Endothelial cell of umbilical vein (primary cell): ENCODE measurements around the gene GGT6. TPM values are rescaled to one million over a fixed set of nuclear protein-coding genes. Genes with fewer than 3 reads are reported as not detected.

Experiments
- BruUV-seq: library from RNA; stranded (reverse); fragments of 400-500 nt; replicated peaks from 2 replicates; lab custom pipeline; 2021; lab: Mats Ljungman, UMichigan
- CTCF ChIA-PET: fragments of 300-600, 350-600 bp; sonication (Branson Sonifier 250); formaldehyde crosslinking; loops from one replicate; lab custom pipeline; 2021; ENCODE audit warnings: antibody characterized with exemption, inconsistent platforms; lab: Charles Lee
- POLR2A ChIA-PET: fragments of 300-600, 350-600 bp; sonication (Branson Sonifier 250); formaldehyde crosslinking; loops from one replicate; lab custom pipeline; 2021; ENCODE audit warnings: antibody characterized with exemption, inconsistent platforms; lab: Charles Lee
- DNase-seq: peaks from one replicate; pipeline ENCODE4 v3.0.0-alpha.2; 2011; ENCODE audit warnings: low read depth, low spot score
- FAIRE-seq: peaks from 2 replicates; lab custom pipeline; 2011; peaks lifted over from hg19 to GRCh38; lab: Jason Lieb, UNC
- H2AFZ ChIP-seq: 2 replicates; pipeline ENCODE4 v1.6.0; 2012; ENCODE audit warnings: low read depth, low read length, control low read depth, inconsistent platforms
- H3K27ac ChIP-seq: 2 replicates; pipeline ENCODE4 v1.5.1; 2011; ENCODE audit warnings: low read depth, mild to moderate bottlenecking, control low read depth, low read length, moderate library complexity; ENCODE audit not compliant: insufficient read depth
- H3K27me3 ChIP-seq, 2 experiments: 2 replicates each; pipeline versions ENCODE4 v1.6.0 to v1.6.1; 2011; ENCODE audit warnings: low read length in 2 of 2, mixed read lengths in 1 of 2; ENCODE audit not compliant: control insufficient read depth in 2 of 2, insufficient read depth in 2 of 2
- H3K36me3 ChIP-seq, 2 experiments: 2 replicates in 1 of 2; 3 replicates in 1 of 2; pipeline ENCODE4 v1.5.1; 2011; ENCODE audit warnings: low read length in 2 of 2, mild to moderate bottlenecking in 1 of 2, moderate library complexity in 1 of 2; ENCODE audit not compliant: control insufficient read depth in 2 of 2, insufficient read depth in 2 of 2; ENCODE audit errors: extremely low read depth in 1 of 2
- H3K4me1 ChIP-seq: 3 replicates; pipeline ENCODE4 v1.5.1; 2011; ENCODE audit warnings: mild to moderate bottlenecking, low read length; ENCODE audit not compliant: control insufficient read depth, insufficient read depth; ENCODE audit errors: extremely low read depth
- H3K4me2 ChIP-seq: 2 replicates; pipeline ENCODE4 v1.6.1; 2011; ENCODE audit warnings: low read length, control low read depth, mixed read lengths; ENCODE audit not compliant: insufficient read depth
- H3K4me3 ChIP-seq, 3 experiments: fragments of 200-600 bp in 1 of 3; sonication (generic), shearing (Covaris generic) in 1 of 3; replicated peaks in 1 of 3; 2 replicates each; pipeline ENCODE4 v1.5.1; 2011 to 2016; ENCODE audit warnings: control low read depth in 3 of 3, low read length in 3 of 3, mild to moderate bottlenecking in 2 of 3, inconsistent platforms in 1 of 3, low read depth in 1 of 3, moderate library complexity in 1 of 3; ENCODE audit not compliant: insufficient read depth in 1 of 3
- H3K79me2 ChIP-seq: 2 replicates; pipeline ENCODE4 v1.6.0; 2012; ENCODE audit warnings: low read length, inconsistent platforms; ENCODE audit not compliant: control insufficient read depth, insufficient read depth
- H3K9ac ChIP-seq: replicated peaks from 2 replicates; pipeline ENCODE3; 2011; ENCODE audit warnings: low read length, control low read depth; ENCODE audit not compliant: insufficient read depth; ENCODE audit errors: extremely low read depth
- H3K9me1 ChIP-seq: replicated peaks from 3 replicates; pipeline ENCODE4 v1.6.0; 2011; ENCODE audit warnings: mild to moderate bottlenecking, low read length; ENCODE audit not compliant: control insufficient read depth, insufficient read depth; ENCODE audit errors: extremely low read depth
- H3K9me3 ChIP-seq: replicated peaks from 2 replicates; pipeline ENCODE4 v1.5.1; 2012; ENCODE audit warnings: low read length, inconsistent platforms; ENCODE audit not compliant: control insufficient read depth, insufficient read depth
- H4K20me1 ChIP-seq: replicated peaks from 2 replicates; pipeline ENCODE3; 2011; ENCODE audit warnings: mild to moderate bottlenecking, low read length; ENCODE audit not compliant: control insufficient read depth, insufficient read depth; ENCODE audit errors: extremely low read depth
- FOS ChIP-seq: IDR thresholded peaks from 2 replicates; pipeline ENCODE4 v1.6.1; 2011; ENCODE audit warnings: mild to moderate bottlenecking, low read length, moderate library complexity, borderline replicate concordance; ENCODE audit not compliant: insufficient read depth
- JUN ChIP-seq: IDR thresholded peaks from 2 replicates; pipeline ENCODE4 v1.6.1; 2011; ENCODE audit warnings: borderline replicate concordance, low read depth; ENCODE audit not compliant: insufficient read length, insufficient read depth
- MYC ChIP-seq: IDR thresholded peaks from one replicate; pipeline ENCODE4 v1.6.1; 2011; ENCODE audit warnings: mild to moderate bottlenecking, low read depth, low read length
- POLR2AphosphoS5 ChIP-seq: IDR thresholded peaks from 2 replicates; pipeline ENCODE4 v1.6.1; 2012; ENCODE audit warnings: low read depth, mild to moderate bottlenecking, control low read depth, low read length, moderate library complexity; ENCODE audit not compliant: insufficient read depth
- dilution Hi-C: fragments of 300-500 bp; cut with MboI; formaldehyde crosslinking; loops from one replicate; pipeline ENCODE4 v1.15.0; 2019; ENCODE audit warnings: low sequenced_read_pairs; ENCODE audit not compliant: extremely low pct_ligation_motif_present
- intact Hi-C: fragments of 100-400 bp; cut with micrococcal nuclease; formaldehyde crosslinking; loops from one replicate; pipeline ENCODE4 v1.10.0; 2022
- polyA plus RNA-seq, 4 experiments: library from polyadenylated mRNA; depleted of rRNA in 3 of 4; stranded (reverse) in 3 of 4; unstranded in 1 of 4; fragments of >200 nt; gene quantifications; 2 replicates each; pipeline versions ENCODE4 v1.2.1 to v1.2.3, GENCODE V29; 2011 to 2012; ENCODE audit warnings: missing spikeins in 1 of 4
- total RNA-seq: library from RNA; stranded (reverse); gene quantifications from 2 replicates; pipeline ENCODE4 v1.2.3, GENCODE V29; 2021
- TF ChIP-seq, protein P1 (sequence below): IDR thresholded peaks from 2 replicates; pipeline ENCODE4 v1.6.1; 2011; ENCODE audit not compliant: insufficient read depth, insufficient read length
- TF ChIP-seq, protein P2 (sequence below), 2 donors: IDR thresholded peaks; 1 replicate in 1 of 2; 2 replicates in 1 of 2; pipeline ENCODE4 v1.5.1; 2011; ENCODE audit warnings: low read length in 2 of 2, mild to moderate bottlenecking in 2 of 2, moderate library complexity in 2 of 2, control low read depth in 1 of 2, inconsistent platforms in 1 of 2, low read depth in 1 of 2; ENCODE audit not compliant: insufficient read depth in 1 of 2; ENCODE audit errors: extremely low read depth in 1 of 2

GGT6 gene
- total and polyA plus RNA-seq, 2 donors (not counting 3 experiments of a cell fraction or from before 2014, with no cell fraction given) = not detected

DNA sequence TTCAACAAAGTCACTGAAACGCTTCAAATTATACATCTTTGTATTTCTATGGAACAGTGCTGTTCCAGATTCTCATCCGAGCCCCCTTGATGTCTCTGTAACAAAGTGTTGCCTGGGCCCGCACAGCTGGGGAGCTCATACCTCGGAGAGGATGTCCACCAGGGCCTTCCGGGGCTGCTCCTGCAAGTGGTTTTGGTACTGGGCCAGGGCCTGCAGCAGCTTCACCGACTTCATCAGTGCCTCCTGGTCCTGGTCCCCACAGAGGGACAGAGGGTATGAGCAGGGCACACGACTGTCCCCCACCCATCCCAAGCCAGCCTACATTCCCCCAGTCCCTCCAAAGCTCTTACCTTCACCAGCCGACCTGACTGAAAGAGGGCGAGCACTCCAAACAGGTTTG is 6.7 kb downstream of the GGT6 start:
- Histone ChIP-seq H3K79me2 (peaks cover 20% of the 10 kb centered on the region), H4K20me1 (no peaks in the 10 kb centered on the region), H3K9me3 (no peaks in the 10 kb centered on the region), H3K4me1 (peaks cover 17% of the 10 kb centered on the region), H3K27ac (no peak overlapping the region), H3K4me2 (peak overlapping the region; percentile 74), H3K9ac (no peak overlapping the region), H3K9me1 (no peaks in the 10 kb centered on the region), H2AFZ (no peak overlapping the region), H3K27me3 (no peaks in the 10 kb centered on the region), H3K36me3 (peaks cover 2 to 29% of the 10 kb centered on the region in 2 experiments), H3K4me3 (no peak overlapping the region)
- BruUV-seq = no TSS peak
- dilution Hi-C loops (no loop called here), intact Hi-C loops (no loop called here)
- FAIRE-seq = no peak
- TF ChIP-seq, protein P1, sequence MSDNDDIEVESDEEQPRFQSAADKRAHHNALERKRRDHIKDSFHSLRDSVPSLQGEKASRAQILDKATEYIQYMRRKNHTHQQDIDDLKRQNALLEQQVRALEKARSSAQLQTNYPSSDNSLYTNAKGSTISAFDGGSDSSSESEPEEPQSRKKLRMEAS = no peak
- TF ChIP-seq POLR2AphosphoS5 = no peak
- TF ChIP-seq MYC = no peak
- no peak for TF ChIP-seq JUN
- TF ChIP-seq, protein P2, sequence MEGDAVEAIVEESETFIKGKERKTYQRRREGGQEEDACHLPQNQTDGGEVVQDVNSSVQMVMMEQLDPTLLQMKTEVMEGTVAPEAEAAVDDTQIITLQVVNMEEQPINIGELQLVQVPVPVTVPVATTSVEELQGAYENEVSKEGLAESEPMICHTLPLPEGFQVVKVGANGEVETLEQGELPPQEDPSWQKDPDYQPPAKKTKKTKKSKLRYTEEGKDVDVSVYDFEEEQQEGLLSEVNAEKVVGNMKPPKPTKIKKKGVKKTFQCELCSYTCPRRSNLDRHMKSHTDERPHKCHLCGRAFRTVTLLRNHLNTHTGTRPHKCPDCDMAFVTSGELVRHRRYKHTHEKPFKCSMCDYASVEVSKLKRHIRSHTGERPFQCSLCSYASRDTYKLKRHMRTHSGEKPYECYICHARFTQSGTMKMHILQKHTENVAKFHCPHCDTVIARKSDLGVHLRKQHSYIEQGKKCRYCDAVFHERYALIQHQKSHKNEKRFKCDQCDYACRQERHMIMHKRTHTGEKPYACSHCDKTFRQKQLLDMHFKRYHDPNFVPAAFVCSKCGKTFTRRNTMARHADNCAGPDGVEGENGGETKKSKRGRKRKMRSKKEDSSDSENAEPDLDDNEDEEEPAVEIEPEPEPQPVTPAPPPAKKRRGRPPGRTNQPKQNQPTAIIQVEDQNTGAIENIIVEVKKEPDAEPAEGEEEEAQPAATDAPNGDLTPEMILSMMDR (IDR thresholded peaks at IDR 0.05; ENCODE audit: extremely low read depth in 1 of 2, insufficient read depth in 1 of 2, low read depth in 1 of 2, low read length in 2 of 2) = no peak
- TF ChIP-seq FOS = no peak
- no peak for DNase-seq
- POLR2A ChIA-PET = no interaction called here
- CTCF ChIA-PET = interaction anchor here (1.1 to 3.9 kb wide), 7 partner anchors 9 to 136 kb away, joined by 3 to 31 read pairs (median 5); no protein-coding TSS in a partner anchor
